GM19193 (cell line): ENCODE results near the gene CORO2B.

Experiments
- POLR2A ChIP-seq: IDR thresholded peaks from 4 replicates; pipeline ENCODE4 v1.6.1; 2011; ENCODE audit not compliant: insufficient read depth, insufficient read length; ENCODE audit errors: extremely low read depth

Gene CORO2B, protein sequence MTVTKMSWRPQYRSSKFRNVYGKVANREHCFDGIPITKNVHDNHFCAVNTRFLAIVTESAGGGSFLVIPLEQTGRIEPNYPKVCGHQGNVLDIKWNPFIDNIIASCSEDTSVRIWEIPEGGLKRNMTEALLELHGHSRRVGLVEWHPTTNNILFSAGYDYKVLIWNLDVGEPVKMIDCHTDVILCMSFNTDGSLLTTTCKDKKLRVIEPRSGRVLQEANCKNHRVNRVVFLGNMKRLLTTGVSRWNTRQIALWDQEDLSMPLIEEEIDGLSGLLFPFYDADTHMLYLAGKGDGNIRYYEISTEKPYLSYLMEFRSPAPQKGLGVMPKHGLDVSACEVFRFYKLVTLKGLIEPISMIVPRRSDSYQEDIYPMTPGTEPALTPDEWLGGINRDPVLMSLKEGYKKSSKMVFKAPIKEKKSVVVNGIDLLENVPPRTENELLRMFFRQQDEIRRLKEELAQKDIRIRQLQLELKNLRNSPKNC

DNA sequence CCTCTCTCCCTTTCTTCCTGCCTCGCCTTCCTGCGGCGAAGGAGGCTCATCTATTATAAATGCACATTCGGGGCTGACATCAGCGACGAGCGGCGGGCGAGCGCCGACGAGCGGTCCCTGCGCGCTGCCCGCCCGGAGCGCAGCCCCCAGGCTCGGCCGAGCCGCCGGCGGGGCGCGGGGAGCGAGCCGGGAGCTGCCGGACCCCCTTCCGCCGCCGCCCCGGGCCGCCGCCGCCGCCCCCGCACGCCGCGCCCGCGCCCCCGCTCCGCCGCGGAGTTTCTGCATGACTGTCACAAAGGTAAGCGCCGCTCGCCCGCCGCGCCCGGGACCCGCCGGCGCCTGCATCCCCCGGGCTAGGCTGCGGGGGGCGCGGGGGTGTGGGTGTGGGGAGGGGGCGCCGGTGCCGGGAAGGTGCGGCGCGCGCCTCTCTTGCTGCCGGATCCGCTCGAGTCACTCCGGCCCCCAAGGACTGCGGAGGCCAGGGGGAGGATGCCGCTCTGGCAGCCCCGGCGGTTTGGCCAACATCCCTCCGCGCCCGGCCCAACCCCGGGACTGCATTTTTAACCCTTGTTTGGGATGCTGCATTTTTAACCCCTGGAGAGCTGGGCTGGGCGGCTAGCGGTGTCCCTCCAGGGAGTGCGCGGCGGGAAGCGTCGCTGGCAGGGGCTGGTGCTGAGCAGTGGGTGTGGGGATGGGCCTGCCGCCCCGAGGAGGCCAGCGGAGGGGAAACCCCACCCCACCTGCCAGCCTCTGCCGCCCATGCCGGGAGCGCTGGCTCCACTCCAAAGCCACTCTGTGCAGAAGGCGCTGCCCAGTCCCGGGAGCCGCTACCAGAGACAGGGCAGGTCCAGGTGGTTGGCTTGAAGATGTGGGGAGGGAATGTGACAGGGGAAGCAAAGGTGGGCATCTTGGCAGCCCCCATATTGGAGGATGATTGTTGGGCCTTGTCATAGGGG, at the start of gene CORO2B:
Gene CORO2B (plus strand): TSS at position 14 of the 956 bp plus-strand sequence. CDS start 270 bp downstream, at position 284.
- TF ChIP-seq POLR2A = no peak

DNA sequence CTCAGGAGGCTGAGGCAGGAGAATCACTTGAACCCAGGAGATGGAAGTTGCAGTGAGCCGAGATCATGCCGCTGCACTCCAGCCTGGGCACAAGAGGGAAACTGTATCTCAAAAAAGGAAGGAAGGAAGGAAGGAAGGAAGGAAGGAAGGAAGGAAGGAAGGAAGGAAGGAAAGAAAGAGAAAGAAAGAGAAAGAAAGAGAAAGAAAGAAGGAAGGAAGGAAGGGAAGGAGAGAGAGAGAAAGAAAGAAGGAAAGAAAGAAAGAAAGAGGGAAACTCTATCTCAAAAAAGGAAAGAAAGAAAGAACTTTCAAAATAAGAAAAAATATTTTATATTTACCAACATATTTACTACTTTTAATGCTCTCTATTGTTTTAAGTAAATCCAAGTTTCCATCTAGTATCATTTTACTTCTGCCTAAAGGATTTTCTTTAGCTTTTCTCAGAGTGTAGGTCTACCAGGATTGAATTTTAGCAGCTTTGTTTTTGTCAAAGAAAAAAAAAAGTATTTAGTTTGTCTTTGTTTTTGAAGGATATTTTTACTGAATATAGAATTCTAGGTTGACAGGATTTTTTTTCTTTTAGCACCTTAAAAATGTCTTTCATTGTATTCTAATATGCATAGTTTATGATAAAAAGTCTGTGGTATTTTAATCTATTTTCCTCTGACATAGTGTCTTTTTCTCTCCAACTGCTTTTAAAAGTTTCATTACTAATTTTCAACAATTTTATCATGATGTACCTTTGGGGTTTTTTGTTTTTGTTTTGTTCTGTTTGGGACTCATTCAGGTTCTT, 47.2 kb upstream of the CORO2B start:
- no peak for TF ChIP-seq POLR2A

- no peak for TF ChIP-seq POLR2A
These were observed 42.3 kb upstream of the CORO2B start for GRCh38 chr15:68536331-68537095.

- TF ChIP-seq POLR2A = no peak
These were observed 41.7 kb upstream of the CORO2B start for GRCh38 chr15:68537097-68537496.

DNA sequence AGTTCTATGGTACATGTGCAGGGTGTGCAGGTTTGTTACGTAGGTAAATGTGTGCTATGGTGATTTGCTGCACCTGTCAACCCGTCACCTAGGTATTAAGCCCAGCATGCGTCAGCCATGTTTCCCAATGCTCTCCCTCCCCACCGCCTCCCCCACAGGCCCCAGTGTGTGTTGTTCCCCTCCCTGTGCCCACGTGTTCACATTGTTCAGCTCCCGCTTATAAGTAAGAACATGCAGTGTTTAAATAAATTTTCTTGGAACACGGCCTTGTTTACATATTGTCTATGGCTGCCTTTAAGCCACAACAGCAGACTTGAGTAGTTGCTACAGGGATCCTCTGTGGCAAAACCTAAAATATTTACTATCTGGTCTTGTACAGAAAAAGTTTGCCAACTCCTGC, 41.3 kb upstream of the CORO2B start:
- TF ChIP-seq POLR2A = no peak

- no peak for TF ChIP-seq POLR2A
These were observed 40.5 kb upstream of the CORO2B start for GRCh38 chr15:68538311-68538710.

DNA sequence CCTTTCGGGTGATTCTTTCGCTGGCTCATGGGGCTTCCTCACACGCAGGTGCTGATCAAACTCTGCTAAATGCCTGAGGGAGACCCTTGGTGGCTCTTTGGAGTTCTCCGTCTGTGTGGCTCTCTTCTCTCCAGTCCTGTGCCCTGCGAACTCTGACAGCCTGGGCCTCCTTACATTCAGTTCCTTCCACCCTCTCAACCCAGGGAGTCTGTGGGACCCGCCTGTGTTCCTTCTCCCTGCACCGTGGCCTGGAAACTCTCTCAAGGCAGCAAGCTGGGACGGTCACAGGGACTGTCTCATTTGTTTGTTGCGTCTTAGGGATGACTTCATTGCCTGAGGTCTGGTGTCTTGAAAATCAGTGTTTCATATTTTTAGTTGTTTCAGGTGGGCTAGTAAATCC, 37.0 kb upstream of the CORO2B start:
- no peak for TF ChIP-seq POLR2A

GRCh38 chr15:68542348-68542747, 36.4 kb upstream of the CORO2B start:
- TF ChIP-seq POLR2A = no peak

DNA sequence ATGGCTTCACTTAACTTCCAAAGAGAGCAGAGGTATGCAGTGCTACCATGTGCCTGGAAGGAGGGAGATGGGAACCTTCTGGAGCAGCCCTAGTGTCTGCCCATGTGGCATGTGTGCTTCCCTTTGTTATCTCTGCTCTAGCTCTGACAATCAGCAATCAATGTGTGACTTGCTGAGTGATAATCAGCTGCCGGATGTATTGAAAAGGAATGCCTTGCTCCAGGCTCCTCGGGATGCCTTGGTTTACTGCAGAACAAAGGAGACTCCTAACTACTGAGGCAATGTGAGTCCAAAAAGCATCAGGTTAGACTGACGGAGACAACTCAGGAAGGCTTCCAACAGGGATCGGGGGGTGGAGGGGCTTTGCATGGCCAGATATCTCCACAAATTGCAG, 36.0 kb upstream of the CORO2B start:
- TF ChIP-seq POLR2A = no peak

DNA sequence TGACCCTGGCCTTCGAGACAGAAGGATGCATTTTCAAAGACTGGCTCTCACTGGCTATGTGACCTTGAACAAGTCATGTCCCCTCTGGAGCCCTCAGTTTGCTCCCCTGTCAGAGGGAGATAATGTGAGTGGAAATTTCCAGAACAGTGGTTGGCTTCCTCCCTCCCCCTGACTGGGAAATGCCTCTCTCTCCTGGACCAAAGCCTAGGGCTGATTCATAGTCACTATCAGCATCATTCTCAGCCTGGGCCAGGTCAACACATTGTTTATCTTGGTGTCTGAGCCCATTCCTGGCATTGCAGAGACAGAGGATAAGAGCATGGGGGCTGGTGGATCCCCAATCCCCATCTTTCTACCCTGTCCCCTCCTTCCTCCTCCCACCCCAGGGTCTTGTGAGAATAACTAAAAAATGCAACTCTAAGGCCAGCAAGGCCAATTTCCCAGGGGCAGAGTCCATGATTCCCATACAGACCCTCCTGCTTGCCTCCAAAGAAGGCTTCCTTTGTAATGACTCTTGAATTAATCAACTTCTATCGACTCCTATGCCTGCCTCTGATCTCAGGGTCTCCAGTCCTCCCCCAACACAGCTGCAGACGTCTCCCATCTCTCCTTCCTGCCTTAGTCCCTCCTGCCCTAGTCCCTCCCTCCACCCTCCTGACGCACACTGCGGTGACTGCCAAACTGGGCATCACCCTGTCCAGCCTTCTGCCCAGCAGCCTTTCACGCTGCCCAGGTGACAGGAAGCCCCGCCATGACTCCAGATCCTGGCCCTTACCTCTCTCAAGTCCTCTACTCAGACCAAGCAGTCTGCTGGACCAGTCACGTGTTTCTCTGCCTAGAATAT, 35.4 kb upstream of the CORO2B start:
- TF ChIP-seq POLR2A = no peak

GRCh38 chr15:68546318-68546717, 32.5 kb upstream of the CORO2B start:
- TF ChIP-seq POLR2A = no peak

- no peak for TF ChIP-seq POLR2A
These were observed 30.4 kb upstream of the CORO2B start for GRCh38 chr15:68548364-68548763.

DNA sequence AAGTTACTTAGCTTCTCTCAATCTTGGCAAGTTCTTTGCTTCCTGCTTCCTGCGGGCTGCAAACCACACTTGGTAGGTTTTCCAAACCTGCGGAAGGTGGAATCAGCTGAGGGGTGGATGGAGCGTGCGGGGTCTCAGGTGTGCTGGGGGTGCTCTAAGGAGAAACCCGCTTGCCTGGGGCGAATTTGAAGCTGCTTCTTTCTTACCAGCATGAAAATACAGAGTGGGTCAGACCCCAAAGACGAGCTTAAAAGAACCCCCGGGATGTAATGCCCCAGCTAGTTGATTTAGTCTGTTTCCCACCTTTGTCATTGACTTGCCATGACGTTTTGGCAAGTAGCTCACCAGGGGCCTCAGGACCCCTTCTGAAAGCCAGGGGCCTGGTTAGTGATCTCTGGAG, 28.8 kb upstream of the CORO2B start:
- TF ChIP-seq POLR2A = no peak
